ENCODE data around the gene IL22RA1.

Gene IL22RA1, protein sequence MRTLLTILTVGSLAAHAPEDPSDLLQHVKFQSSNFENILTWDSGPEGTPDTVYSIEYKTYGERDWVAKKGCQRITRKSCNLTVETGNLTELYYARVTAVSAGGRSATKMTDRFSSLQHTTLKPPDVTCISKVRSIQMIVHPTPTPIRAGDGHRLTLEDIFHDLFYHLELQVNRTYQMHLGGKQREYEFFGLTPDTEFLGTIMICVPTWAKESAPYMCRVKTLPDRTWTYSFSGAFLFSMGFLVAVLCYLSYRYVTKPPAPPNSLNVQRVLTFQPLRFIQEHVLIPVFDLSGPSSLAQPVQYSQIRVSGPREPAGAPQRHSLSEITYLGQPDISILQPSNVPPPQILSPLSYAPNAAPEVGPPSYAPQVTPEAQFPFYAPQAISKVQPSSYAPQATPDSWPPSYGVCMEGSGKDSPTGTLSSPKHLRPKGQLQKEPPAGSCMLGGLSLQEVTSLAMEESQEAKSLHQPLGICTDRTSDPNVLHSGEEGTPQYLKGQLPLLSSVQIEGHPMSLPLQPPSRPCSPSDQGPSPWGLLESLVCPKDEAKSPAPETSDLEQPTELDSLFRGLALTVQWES

DNA sequence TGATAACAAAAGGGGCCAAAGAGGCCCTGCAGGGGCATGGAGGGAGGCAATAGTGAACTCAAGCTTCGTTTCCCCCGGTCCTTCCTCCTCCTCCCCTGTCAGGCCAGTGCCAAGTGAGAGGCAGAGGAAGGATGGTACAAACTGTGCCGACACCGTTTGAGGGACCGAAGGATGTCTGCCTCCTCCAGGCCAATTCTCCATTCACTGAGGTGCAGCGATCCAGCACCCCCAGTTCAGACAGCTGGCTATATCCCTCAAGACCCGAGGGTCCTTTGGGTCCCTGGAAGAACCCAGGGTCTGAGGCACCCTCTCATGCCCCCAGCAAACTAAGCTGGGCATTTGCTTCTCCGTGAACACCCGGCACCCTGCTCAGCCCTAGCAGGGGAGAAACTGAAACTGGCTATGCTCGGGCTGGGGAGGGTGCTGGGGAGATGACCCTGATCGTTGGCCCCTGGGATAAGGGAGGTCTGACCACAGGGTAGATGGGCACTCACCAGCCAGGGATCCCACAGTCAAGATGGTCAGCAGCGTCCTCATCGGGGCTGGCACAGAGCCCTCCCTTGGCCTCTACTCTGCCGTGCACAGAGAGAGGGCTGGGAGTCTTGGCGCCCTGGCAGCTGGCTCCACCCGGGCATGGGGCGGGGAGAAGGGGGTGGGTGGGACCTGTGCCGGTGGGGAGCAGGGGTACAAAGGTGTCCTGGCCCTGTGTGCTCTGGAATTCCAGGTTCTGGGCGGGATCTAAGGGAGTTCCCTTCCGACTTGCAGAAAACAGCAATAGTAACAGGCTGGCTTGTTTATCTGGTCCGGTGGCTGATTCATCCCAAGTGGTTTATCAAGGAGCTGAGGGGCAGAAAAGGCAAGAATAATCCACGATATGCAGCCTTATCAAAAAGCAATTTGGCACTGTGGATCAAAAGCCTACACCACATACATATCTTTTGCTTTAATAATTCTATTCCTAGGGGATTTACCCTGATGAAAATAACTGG is at the start of gene IL22RA1:
Gene IL22RA1 (minus strand): TSS at position 595 of the 989 bp plus-strand sequence. CDS start 58 bp downstream, at position 537.
- DNase-seq (ENCODE audit: low read depth), result no peak

DNA sequence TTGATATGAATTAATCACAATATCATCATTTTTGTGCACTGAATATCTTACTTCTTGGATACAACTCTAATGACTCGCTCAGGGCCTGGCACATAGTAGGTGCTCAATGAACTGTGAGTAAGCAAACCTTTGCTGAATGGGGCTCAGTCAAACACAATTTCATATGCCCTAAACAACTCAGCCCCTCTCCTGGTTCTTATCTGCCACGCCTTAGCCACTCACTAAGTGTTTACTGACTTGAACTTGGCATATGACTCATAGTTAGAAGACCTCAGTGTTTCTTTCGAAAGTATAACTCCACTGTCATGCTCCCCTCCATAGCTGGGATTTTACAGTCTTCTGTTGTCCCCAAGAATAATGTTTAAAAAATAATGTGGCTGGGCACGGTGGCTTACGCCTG is 48.9 kb upstream of the IL22RA1 start:
- no peak for DNase-seq (ENCODE audit: low read depth)

- DNase-seq (ENCODE audit: low read depth), result no peak
Observed at GRCh38 chr1:24190983-24191461, 48.1 kb upstream of the IL22RA1 start.

DNA sequence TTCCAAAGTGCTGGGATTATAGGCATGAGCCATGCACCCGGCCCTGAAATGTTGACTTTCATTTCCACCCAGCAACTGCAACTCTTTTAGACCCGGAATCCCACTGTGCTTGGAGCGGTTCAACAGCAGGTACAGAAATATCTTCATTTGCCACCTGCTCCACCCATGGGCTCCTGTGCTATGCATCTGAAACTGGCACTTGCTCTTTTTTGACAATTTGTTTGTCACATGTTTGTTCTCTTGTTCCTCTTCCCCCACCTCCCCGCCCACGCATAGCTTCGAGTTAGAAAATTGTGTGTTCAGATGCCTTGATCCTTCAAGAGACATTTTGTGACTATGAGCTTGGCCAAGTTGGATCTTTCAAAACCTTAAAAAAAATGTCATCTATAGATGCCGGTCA is 46.6 kb upstream of the IL22RA1 start:
- no peak for DNase-seq (ENCODE audit: low read depth)

GRCh38 chr1:24186993-24187790 is 44.3 kb upstream of the IL22RA1 start, which contains the start of gene IFNLR1:
Gene IFNLR1, minus strand, starts transcription at chr1:24187289. Its CDS starts 41 bp downstream, at chr1:24187248.
- DNase-seq (ENCODE audit: low read depth), result no peak

- no peak for DNase-seq (ENCODE audit: low read depth)
Observed at GRCh38 chr1:24186711-24186992, 43.7 kb upstream of the IL22RA1 start.

- DNase-seq (ENCODE audit: low read depth), result no peak
Observed at GRCh38 chr1:24186031-24186710, 43.2 kb upstream of the IL22RA1 start.

DNA sequence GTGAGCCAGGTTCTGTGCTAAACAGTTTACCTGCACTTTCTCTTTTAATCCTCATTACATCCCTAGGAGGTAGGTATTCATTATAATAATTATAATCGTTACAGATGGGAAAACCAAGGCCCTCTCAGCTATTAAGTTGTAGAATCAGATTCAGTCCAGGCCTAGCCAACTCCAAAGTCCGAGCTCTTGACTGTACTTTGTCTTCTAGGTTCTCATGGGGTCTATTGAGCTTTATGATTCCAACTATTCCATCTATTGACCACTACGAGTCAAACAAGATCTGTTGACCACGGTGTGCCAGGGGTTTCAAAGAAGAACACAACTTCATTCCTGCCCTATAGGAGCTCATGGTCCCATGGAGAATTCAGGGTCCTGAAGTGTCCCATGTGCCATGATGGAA is 42.1 kb upstream of the IL22RA1 start:
- DNase-seq (ENCODE audit: low read depth), result no peak

- DNase-seq (ENCODE audit: low read depth), result no peak
Observed at GRCh38 chr1:24182061-24182460, 39.1 kb upstream of the IL22RA1 start.

DNA sequence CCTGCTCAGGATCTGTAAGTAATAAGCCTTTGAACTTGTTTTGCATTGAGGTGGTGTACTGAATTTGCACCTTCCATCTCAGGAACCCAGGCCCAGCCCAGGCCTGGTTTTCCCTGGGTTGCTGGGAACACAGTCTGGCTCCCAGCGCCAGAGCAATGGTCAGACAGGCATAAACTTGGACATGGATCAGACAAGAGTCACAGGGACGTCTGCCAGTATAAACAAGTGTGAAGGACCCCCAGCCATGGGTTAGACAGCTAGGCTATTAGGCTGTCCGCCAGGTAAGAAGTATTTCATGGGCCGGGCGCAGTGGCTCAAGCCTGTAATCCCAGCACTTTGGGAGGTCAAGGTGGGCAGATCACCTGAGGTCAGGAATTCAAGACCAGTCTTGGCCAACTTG is 38.7 kb upstream of the IL22RA1 start:
- no peak for DNase-seq (ENCODE audit: low read depth)

DNA sequence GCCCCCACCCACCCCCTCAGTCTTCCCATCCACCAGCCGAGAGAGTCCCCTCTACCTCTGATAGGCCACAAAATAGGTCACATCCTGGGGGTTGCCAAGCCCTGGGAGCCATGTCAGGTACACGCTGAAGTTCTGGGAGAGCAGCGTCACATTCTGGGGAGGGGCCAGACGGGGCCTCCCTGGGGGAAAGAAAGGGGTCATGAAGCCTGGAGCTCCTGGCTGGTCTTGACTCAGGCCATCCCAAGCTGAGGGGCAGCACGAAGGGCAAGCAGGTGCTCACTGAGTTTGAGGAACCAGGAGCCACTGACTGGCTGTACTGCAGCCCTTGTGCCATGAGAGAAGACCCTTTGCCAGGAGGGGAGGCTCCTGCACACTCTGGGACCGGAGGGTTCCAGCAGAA is 37.7 kb upstream of the IL22RA1 start:
- DNase-seq (ENCODE audit: low read depth), result no peak

GRCh38 chr1:24179251-24179840 is 36.4 kb upstream of the IL22RA1 start:
- DNase-seq (ENCODE audit: low read depth), result no peak

GRCh38 chr1:24178407-24178806 is 35.5 kb upstream of the IL22RA1 start:
- no peak for DNase-seq (ENCODE audit: low read depth)

GRCh38 chr1:24177161-24177560 is 34.2 kb upstream of the IL22RA1 start:
- DNase-seq (ENCODE audit: low read depth), result no peak

DNA sequence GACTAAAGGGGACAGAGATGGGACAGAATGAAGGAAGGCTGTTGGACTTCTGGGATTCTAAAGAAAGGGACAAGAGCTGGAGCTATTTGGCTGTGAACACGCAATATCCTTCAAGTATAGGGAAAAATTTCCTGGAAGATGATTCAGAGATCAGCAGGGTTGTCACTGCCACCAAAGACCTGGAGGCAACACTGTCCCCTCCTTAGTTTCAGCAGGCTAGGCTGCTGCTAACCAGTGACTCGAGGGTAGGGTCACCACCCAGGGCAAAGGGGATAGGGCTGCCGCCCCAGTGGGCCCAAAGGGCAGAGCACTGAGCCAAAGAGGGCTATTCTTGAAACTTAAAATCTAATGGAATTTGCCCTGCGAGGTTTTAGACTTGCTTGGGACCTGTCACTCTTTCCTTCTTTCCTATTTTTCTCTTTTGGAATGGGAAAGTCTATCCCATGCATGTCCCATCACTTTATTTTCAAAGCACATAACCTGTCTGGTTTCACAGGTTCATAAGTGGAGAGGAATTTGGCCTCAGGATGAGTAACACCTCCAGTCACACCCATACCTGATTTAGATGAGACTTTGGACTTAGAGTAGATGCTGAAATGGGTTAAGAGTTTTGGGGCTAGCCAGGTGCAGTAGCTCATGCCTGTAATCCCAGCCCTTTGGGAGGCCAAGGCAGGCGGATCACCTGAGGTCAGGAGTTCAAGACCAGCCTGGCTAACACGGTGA is 32.3 kb upstream of the IL22RA1 start:
- no peak for DNase-seq (ENCODE audit: low read depth)

DNA sequence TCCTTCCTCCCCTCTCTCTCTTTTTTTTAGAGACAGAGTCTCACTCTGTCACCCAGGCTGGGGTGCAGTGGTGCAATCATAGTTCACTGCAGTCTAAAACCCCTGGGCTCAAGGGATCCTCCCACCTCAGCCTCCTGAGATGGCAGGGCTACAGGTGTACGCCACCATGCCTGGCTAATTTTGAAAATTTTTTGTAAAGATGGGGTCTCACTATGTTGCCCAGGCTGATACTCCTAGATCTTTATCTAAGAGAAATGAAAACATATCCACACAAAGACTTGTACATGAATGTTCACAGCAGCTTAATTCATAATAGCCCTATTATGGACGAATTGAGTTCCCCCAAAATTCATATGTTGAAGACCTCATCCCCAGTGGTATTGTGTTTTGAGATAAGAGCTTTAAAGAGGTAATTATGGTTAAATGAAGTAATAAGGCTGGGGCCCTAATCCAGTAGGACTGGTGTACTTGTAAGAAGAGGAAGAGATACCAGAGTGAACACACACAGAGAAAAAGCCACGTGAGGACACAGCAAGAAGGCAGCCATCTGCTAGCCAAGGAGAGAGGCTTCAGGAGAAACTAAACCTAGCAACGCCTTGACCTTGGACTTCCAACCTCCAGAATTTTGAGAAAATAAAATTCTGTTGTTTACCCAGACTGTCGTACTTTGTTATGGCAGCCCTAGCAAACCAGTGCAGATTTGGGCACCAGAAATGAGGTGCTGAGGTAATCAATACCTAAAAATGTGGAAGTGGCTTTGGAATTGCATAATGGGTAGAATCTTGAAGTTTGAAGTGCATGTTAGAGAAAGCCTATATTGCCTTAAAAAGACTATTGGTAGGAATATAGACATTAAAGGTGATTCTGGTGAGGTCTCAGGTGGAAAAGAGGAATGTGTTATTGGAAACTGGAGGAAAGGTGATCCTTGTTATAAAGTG is 31.0 kb upstream of the IL22RA1 start:
- DNase-seq (ENCODE audit: low read depth), result no peak

DNA sequence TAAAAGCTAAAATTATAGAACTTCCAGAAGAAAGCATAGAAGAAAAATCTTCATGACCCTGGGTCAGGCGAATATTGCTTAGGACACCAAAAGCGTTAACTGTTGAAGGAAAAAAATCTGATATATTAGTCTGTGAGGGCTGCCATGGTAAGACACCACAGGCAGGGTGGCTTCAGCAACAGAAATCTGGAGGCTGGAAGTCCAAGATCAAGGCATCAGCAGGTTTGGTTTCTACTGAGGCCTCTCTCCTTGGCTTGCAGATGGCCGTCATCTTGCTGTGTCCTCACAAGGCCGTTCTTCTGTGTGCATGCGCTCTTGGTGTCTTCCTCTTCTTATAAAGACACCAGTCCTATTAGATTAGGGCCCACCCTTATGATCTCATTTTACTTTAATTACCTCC is 29.7 kb upstream of the IL22RA1 start:
- no peak for DNase-seq (ENCODE audit: low read depth)

- DNase-seq (ENCODE audit: low read depth), result no peak
Observed at GRCh38 chr1:24169286-24169685, 26.3 kb upstream of the IL22RA1 start.

DNA sequence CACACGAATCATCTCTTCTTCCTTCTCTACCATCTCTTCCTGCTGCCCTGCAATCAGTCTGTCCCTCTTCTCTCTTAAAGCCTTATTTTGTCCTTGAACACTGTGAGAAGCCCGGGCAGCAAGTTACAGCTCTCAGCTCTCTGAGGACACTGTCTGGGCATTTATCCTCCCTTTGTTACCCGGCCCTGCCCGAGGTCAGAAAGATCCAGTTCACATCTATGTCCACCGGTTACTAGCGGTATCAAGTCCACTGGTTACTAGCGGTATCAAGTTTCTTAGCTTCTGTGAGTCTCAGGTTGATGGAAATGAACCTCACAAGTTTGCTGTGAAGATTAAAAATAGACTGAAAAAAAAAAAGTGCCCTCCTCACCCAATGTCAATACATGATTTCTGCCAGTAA is 25.3 kb upstream of the IL22RA1 start:
- DNase-seq (ENCODE audit: low read depth), result no peak
